GM13976 (cell line): ENCODE measurements around the gene SLIT3.

Source experiments
- DNase-seq: peaks from one replicate; pipeline ENCODE4 v3.0.0; 2012; ENCODE audit warnings: low spot score
- CTCF ChIP-seq: IDR thresholded peaks from 2 replicates; pipeline ENCODE4 v1.5.1; 2012; ENCODE audit warnings: borderline replicate concordance, mild to moderate bottlenecking; ENCODE audit not compliant: insufficient read depth; ENCODE audit errors: extremely low read depth, missing control alignments, control extremely low read depth
- in situ Hi-C: fragments of 300-500 bp; cut with MboI; formaldehyde crosslinking; loops from one replicate; pipeline ENCODE4 v1.12.0; 2022; ENCODE audit warnings: low sequenced_read_pairs, mixed read lengths, inconsistent platforms; ENCODE audit not compliant: unreplicated experiment

Gene SLIT3

GRCh38 chr5:168991311-168991710, 309.6 kb downstream of the SLIT3 start:
- in situ Hi-C loops = loop anchor here (25.0 kb wide), 1 partner anchor 596 kb away; the partner anchor contains the start of gene SPDL1
- no peak for TF ChIP-seq CTCF
- DNase-seq = no peak

DNA sequence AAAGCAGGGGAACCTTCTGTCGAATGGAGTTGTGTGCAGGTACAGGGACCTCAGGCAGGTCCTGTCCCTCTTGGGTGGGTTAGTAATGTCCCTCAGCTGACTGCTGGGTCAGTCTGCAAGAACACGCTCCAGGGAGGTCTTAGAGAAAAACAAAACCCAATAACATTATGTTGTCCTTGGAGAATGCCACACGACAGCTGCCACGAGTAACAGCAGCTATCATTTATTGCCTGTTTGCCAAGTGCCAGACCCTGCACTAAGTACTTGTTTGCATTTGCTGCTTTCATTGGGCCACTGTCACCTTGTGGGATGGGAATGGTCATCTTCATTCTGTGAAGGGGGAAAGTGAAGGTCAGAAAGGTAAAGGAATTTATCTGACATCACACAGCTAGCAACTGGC, 310.3 kb downstream of the SLIT3 start:
- no peak for DNase-seq
- no peak for TF ChIP-seq CTCF
- in situ Hi-C loops = loop anchor here (25.0 kb wide), 1 partner anchor 597 kb away; the partner anchor contains the start of gene SPDL1

GRCh38 chr5:168989731-168990505, 311.0 kb downstream of the SLIT3 start:
- in situ Hi-C loops = loop anchor here (25.0 kb wide), 1 partner anchor 597 kb away; the partner anchor contains the start of gene SPDL1

DNA sequence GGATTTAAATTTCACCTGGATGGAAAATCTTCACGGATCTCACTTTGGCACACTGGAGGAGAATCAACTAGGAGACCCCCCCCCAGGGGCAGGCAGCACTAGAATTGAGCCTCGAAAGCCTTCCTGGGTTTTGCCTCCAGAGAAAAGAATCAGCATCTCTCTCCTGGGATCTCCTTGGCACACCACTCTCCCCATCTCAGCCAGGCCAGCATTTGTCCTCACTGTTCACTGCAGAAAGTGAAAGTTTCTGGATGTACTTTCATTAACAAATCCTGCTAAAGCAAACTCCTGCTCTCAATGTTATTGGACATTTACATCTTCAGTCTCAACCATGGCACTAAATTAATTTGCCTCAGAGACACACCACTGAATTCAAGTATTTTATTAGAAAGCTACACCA, 312.2 kb downstream of the SLIT3 start:
- in situ Hi-C loops = loop anchor here (25.0 kb wide), 1 partner anchor 599 kb away; the partner anchor contains the start of gene SPDL1
- TF ChIP-seq CTCF = no peak
- DNase-seq = no peak

More at GRCh38 chr5:168989731-168990505, 311.0 kb downstream of the SLIT3 start:
- no peak for TF ChIP-seq CTCF
- DNase-seq = no peak

- in situ Hi-C loops = loop anchor here (25.0 kb wide), 1 partner anchor 600 kb away; the partner anchor contains the start of gene SPDL1
- peak; percentile 80 for TF ChIP-seq CTCF
- peak; percentile 63 for DNase-seq
Observed at GRCh38 chr5:168987543-168988300, 313.2 kb downstream of the SLIT3 start.

- no peak for DNase-seq
- in situ Hi-C loops = loop anchor here (25.0 kb wide), 1 partner anchor 602 kb away; the partner anchor contains the start of gene SPDL1
- TF ChIP-seq CTCF = no peak
Observed at GRCh38 chr5:168985454-168985853, 315.5 kb downstream of the SLIT3 start.
